ENCODE results near the gene PRKCZ. TPM values are rescaled to one million over a fixed set of nuclear protein-coding genes. Genes with fewer than 3 reads are reported as not detected.

PRKCZ gene
- total and polyA plus RNA-seq, 2 of the 4 experiments (the other 2 are of a cell fraction): 2.0 to 3.5 TPM

- BruUV-seq (replicated peaks): no TSS peak
- Histone ChIP-seq H2BK15ac (ENCODE audit: low read depth, low read length) (no peak overlapping the region), H2AK5ac (ENCODE audit: low read depth, low read length) (no peak overlapping the region), H3K18ac (ENCODE audit: low read depth, low read length) (no peak overlapping the region), H3K9me1 (ENCODE audit: insufficient read depth, low read length) (no peaks in the 10 kb centered on the region), H3K27me3 (ENCODE audit: control insufficient read depth, insufficient read depth, low read length) (no peaks in the 10 kb centered on the region; the same call in 1 of the 2 replicates), H3K4me2 (ENCODE audit: low read depth, low read length) (peak overlapping the region; percentile 40; the same call in 1 of the 2 replicates), H3K27ac (ENCODE audit: insufficient read depth, low read length) (no peak overlapping the region), H2BK20ac (ENCODE audit: low read depth, low read length) (no peak overlapping the region), H3K23ac (ENCODE audit: low read depth, low read length) (no peak overlapping the region), H3K9me3 (ENCODE audit: control insufficient read depth, insufficient read depth, low read length) (no peaks in the 10 kb centered on the region), H4K91ac (ENCODE audit: insufficient read depth, low read depth, low read length) (no peak overlapping the region), H3K9ac (ENCODE audit: low read depth, low read length) (no peak overlapping the region), H2AFZ (replicated peaks; ENCODE audit: low read length, poor library complexity) (peak overlapping the region; percentile 86), H4K20me1 (ENCODE audit: insufficient read depth, low read length) (no peaks in the 10 kb centered on the region), H3K56ac (ENCODE audit: extremely low read depth, insufficient read depth, low read length) (no peak overlapping the region), H4K5ac (ENCODE audit: low read depth, low read length) (no peak overlapping the region), H3K14ac (replicated peaks; ENCODE audit: low read depth, low read length) (no peak overlapping the region), H3K4ac (ENCODE audit: low read depth, low read length) (no peak overlapping the region), H2BK120ac (ENCODE audit: low read depth, low read length) (no peak overlapping the region), H3K36me3 (ENCODE audit: control insufficient read depth, insufficient read depth, low read length) (no peaks in the 10 kb centered on the region), H3K4me1 (ENCODE audit: control insufficient read depth, insufficient read depth, low read length) (peaks cover 3% of the 10 kb centered on the region), H2BK5ac (ENCODE audit: low read depth, low read length, poor library complexity, severe bottlenecking) (no peak overlapping the region), H2AK9ac (replicated peaks; ENCODE audit: low read depth, low read length, poor library complexity) (peak overlapping the region; percentile 73), H3K4me3 (ENCODE audit: insufficient read depth, low read depth, low read length) (no peak overlapping the region), H4K8ac (ENCODE audit: low read depth in 2 of 2, low read length in 2 of 2) (no peak overlapping the region), H3K79me1 (ENCODE audit: low read depth in 1 of 2, low read length in 2 of 2) (no peaks in the 10 kb centered on the region)
- ChIA-PET CTCF (interaction anchor here (0.6 to 2.5 kb wide), 21 partner anchors 8 to 207 kb away, joined by 3 to 17 read pairs (median 4); partner anchors contain the start of gene FAAP20), POLR2A (ENCODE audit: unreplicated experiment) (no interaction called here)
- 7% methylated on average over 9 of the region's 31 CpGs; no CpG with 5 or more reads in 1 of the 2 experiments for WGBS, 2 experiments (ENCODE audit: extremely low coverage in 2 of 2, insufficient read length in 1 of 2)
- DNase-seq (peak; percentile 54), ATAC-seq (ENCODE audit: low read depth) (peak; percentile 92)
- in situ Hi-C loops (cut with MboI; ENCODE audit: low sequenced_read_pairs) (loop anchor here (25.0 kb wide), 1 partner anchor 363 kb away; the partner anchor contains the start of genes HES5 and PANK4), dilution Hi-C loops (cut with HindIII; ENCODE audit: low sequenced_read_pairs, unreplicated experiment) (no loop called here), intact Hi-C loops (cut with micrococcal nuclease) (loop anchor here (1.0 to 5.0 kb wide), 4 partner anchors 39 to 232 kb away; no protein-coding TSS in a partner anchor)
- TF ChIP-seq POLR2A (IDR thresholded peaks at IDR 0.05; ENCODE audit: low read depth, low read length) (no peak), BHLHE40 (IDR thresholded peaks at IDR 0.05; ENCODE audit: low read depth, low read length) (no peak; the same call in 1 of the 2 replicates), SMC3 (IDR thresholded peaks at IDR 0.05; ENCODE audit: low read depth, low read length) (peak; percentile 82), CHD1 (IDR thresholded peaks at IDR 0.05; ENCODE audit: low read depth, low read length) (no peak), RAD21 (IDR thresholded peaks at IDR 0.05; ENCODE audit: low read length) (peak; percentile 75), CEBPB (IDR thresholded peaks at IDR 0.05; ENCODE audit: low read depth, low read length) (no peak), CTCF (conservative IDR thresholded peaks at IDR 0.05; ENCODE audit: low read depth, low read length) (peak; percentile 80)
These were observed 124.3 kb downstream of the PRKCZ start for GRCh38 chr1:2174348-2175054.
